ENCODE results near the gene AGO3.
"Not testable (repeated sequence)": the region's sequence is repeated elsewhere in the genome, so short reads cannot be mapped to it uniquely, and the experiment has no call there.

AGO3 gene

DNA sequence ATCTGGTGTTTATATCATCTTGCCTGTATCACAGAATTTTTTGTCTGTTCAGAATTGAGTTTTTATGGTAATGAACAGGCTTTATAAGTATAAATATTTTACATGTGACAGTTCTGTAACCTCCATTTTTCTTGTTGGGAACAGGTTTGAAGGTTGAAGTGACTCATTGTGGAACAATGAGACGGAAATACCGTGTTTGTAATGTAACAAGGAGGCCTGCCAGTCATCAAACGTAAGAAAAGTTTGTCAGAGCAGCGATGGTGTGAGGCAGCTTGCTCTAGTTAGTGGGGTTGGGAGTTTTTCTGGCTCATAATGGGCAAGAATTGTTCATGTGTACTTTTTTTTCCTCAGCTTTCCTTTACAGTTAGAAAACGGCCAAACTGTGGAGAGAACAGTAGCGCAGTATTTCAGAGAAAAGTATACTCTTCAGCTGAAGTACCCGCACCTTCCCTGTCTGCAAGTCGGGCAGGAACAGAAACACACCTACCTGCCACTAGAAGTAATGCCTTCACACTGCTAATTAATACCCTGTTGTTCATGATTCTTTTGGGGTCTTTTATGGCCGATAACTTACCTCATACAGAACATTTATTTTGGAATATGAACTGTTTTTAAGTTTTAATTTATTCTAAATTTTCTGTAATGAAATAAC, 77.8 kb downstream of the AGO3 start:
- DNase-seq (ENCODE audit: low spot score) = no peak

GRCh38 chr1:36014722-36015220, 83.9 kb downstream of the AGO3 start:
- DNase-seq (ENCODE audit: low spot score) = no peak

GRCh38 chr1:36016686-36017085, 85.8 kb downstream of the AGO3 start:
- no peak for DNase-seq (ENCODE audit: low spot score)

- no peak for DNase-seq (ENCODE audit: low spot score)
Measured at GRCh38 chr1:36023098-36023769, 92.3 kb downstream of the AGO3 start.

DNA sequence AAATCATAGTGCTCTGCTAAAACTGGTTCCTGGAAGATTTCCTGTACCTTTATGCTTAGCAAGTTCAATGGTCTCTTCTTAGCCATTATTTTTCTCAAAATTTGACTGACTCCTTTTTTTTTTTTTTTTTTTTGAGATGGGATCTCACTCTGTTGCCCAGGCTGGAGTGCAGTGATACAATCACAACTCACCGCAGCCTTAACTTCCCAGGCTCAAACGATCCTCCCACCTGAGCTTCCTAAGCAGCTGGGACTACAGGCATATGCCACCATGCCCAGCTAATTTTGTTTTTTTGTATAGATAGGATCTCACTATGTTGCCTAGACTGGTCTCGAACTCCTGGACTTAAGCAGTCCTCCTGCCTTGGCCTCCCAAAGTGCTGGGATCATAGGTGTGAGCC, 93.1 kb downstream of the AGO3 start:
- not testable (repeated sequence) for DNase-seq (ENCODE audit: low spot score)

GRCh38 chr1:36024847-36025246, 93.9 kb downstream of the AGO3 start:
- DNase-seq (ENCODE audit: low spot score) = no peak

DNA sequence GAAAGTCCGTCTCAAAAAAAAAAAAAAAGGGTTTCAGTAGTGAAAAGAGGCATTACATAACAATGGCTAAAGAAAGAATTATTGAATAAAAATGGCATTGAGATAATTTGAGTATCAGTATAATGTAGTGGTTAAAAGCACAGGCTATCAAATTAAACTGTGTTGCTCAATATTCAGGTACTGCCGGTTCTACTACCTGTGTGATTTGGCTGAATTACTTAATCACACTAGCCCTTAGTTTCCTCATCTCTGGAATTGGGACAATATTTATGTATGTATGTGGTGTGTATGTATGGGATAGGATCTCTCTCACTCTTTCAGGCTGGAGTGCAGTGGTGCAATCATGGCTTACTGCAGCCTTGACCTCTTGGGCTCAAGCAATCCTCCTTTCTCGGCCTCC, 96.9 kb downstream of the AGO3 start:
- no peak for DNase-seq (ENCODE audit: low spot score)

DNA sequence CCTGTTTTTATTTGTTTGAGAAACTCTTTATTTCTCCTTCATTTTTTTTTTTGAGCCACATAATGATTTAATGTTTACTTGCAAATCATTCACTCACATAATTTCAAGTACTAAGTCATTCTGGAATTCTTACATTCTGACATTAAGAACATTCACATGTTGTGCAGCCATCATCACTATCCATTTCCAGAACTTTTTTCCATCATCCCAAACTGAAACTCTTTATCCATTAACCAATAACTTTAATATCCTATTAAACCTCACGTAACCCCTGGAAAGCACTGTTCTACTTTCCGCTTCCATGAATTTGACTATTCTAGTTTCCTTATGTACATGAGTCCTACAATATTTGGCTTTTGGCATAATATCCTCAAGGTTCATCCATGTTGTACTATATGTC, 100.5 kb downstream of the AGO3 start:
- no peak for DNase-seq (ENCODE audit: low spot score)

GRCh38 chr1:36034692-36035091, 103.8 kb downstream of the AGO3 start:
- peak; percentile 7 for DNase-seq (ENCODE audit: low spot score)

DNA sequence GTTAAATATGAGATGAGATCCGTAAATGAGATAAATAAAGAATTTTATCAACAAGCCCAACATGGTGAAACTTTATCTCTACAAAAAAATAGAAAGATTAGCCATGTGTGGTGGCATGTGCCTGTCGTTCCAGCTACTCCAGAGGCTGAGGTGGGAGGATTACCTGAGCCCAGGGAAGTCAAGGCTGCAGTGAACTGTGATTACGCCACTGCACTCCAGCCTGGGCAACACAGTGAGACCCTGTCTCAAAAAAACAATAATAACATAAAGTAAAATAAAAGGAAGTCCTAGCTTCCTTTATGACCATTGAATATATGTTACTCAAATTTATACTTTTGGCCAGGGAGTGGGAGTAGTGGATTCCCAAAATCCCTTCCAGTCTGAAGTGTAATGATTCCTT, 104.2 kb downstream of the AGO3 start:
- no peak for DNase-seq (ENCODE audit: low spot score)

DNA sequence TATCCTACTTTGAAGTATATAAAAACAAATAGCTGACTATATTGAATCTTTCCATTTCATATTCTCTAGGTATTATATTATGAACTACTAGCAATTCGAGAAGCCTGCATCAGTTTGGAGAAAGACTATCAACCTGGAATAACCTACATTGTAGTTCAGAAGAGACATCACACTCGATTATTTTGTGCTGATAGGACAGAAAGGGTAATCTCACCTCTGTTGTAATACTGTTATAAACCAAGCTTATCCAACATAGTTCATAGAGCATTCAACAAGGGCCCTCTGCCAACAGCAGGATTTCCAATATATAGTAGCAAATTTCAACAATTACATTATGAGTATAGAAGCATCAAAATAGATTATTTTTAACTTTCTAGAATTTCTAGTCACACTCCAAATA, 109.3 kb downstream of the AGO3 start:
- DNase-seq (ENCODE audit: low spot score) = no peak

DNA sequence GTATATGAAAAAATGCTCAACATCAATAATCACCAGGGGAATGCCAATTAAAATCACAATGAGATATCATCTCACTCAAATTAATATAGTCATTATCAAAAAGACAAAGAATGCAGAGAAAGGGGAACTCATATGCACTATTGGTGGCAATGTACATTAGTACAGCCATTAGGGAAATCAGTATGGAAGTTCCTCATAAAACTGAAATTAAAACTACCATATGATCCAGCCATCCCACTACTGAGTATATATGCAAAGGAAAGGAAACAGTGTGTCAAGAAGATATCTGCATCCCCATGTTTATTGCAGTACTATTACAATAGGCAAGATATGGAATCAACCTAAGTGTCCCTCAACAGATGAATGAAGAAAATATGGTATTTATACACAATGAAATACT, 120.9 kb downstream of the AGO3 start:
- no peak for DNase-seq (ENCODE audit: low spot score)

GRCh38 chr1:36053978-36054377, 123.1 kb downstream of the AGO3 start:
- DNase-seq (ENCODE audit: low spot score) = no peak

GRCh38 chr1:36055706-36056105, 124.8 kb downstream of the AGO3 start:
- DNase-seq (ENCODE audit: low spot score) = no peak

- DNase-seq (ENCODE audit: low spot score) = no peak
Measured at GRCh38 chr1:36062315-36062714, 131.4 kb downstream of the AGO3 start.

GRCh38 chr1:36067871-36068270, 137.0 kb downstream of the AGO3 start:
- DNase-seq (ENCODE audit: low spot score) = no peak

- DNase-seq (ENCODE audit: low spot score) = no peak
Measured at GRCh38 chr1:36068866-36069265, 138.0 kb downstream of the AGO3 start.

GRCh38 chr1:36070349-36070748, 139.4 kb downstream of the AGO3 start:
- DNase-seq (ENCODE audit: low spot score) = no peak

DNA sequence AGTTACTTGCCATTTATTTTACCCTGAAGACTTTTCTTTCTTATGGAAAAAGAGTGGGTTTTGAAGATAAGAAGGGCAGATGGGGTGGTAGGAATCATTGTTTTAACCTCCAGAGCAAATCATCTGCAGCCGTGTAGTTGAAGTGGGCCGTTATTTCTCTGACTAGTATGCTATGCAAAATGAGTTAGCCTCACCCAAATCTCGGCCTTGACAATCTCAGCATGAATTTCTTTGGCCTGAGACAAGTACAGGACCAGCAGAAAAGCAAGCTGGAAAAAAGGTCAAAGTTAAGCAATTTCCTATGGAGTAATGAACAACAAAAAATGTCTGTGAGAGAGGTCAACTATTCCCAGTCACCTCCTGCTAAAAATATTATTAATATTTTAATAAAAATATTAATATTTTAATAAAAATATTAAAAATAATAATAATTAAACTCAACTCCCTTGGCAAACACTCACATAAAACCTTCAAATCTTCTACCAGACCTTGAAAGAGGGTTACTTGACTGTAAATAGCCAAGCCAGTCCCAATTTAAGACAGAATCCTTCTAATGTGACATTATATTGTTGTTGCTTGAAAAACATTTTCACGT, 146.2 kb downstream of the AGO3 start:
- no peak for DNase-seq (ENCODE audit: low spot score)

- DNase-seq (ENCODE audit: low spot score) = no peak
Measured at GRCh38 chr1:36080236-36080635, 149.3 kb downstream of the AGO3 start.

DNA sequence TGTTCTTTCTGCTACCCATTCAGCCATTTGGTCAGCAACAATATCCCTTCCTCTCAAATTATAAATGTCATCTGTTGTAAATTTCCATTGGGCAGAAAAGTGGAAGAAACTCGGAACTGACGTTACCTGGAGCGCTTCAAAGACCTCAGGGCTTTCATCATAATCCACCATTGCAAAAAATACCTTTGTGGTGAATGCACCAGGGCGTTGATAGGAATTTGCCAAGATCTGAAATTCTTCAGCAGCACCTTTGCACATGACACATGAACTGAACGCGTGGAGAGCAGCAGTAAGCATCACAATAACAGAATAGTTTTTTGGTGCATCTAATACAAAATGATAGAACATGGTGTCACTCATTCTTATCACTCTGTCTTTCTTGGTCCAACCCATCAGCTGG, 149.9 kb downstream of the AGO3 start:
- DNase-seq (ENCODE audit: low spot score) = peak; percentile 51

- DNase-seq (ENCODE audit: low spot score) = no peak
Measured at GRCh38 chr1:36081926-36082485, 151.1 kb downstream of the AGO3 start.

GRCh38 chr1:36083219-36083618, 152.3 kb downstream of the AGO3 start:
- no peak for DNase-seq (ENCODE audit: low spot score)

Data from SW480 (cell line).